HG03175 (cell line): ENCODE measurements around the gene COMP.
"Not testable (repeated sequence)": the region's sequence is repeated elsewhere in the genome, so short reads cannot be mapped to it uniquely, and the experiment has no call there.

ENCODE experiments used
- ATAC-seq: cut with Tn5 transposase; IDR thresholded peaks from one replicate; pipeline ENCODE4 v1.9.1; 2021; ENCODE audit warnings: mild to moderate bottlenecking, moderate library complexity; ENCODE audit not compliant: unreplicated experiment

The COMP gene

GRCh38 chr19:18749362-18750231 is 41.5 kb downstream of the COMP start:
- ATAC-seq, result no peak

- no peak for ATAC-seq
Measured at GRCh38 chr19:18746401-18747325, 44.4 kb downstream of the COMP start.

- ATAC-seq, result no peak
Measured at GRCh38 chr19:18745931-18746330, 45.2 kb downstream of the COMP start.

GRCh38 chr19:18745012-18745735 is 45.9 kb downstream of the COMP start:
- no peak for ATAC-seq

GRCh38 chr19:18743784-18744418 is 47.2 kb downstream of the COMP start:
- ATAC-seq, result no peak

GRCh38 chr19:18742838-18743783 is 48.0 kb downstream of the COMP start:
- ATAC-seq, result no peak

GRCh38 chr19:18742324-18742723 is 48.8 kb downstream of the COMP start:
- no peak for ATAC-seq

- no peak for ATAC-seq
Measured at GRCh38 chr19:18741124-18742121, 49.7 kb downstream of the COMP start.

- no peak for ATAC-seq
Measured at GRCh38 chr19:18738961-18739690, 52.0 kb downstream of the COMP start.

GRCh38 chr19:18737954-18738351 is 53.2 kb downstream of the COMP start:
- no peak for ATAC-seq

GRCh38 chr19:18737337-18737953 is 53.7 kb downstream of the COMP start:
- no peak for ATAC-seq

- no peak for ATAC-seq
Measured at GRCh38 chr19:18736415-18737336, 54.4 kb downstream of the COMP start.

- ATAC-seq, result no peak
Measured at GRCh38 chr19:18735752-18736151, 55.4 kb downstream of the COMP start.

- no peak for ATAC-seq
Measured at GRCh38 chr19:18735324-18735723, 55.8 kb downstream of the COMP start.

GRCh38 chr19:18733762-18734332 is 57.3 kb downstream of the COMP start:
- ATAC-seq, result not testable (repeated sequence)

GRCh38 chr19:18733196-18733647 is 57.9 kb downstream of the COMP start:
- no peak for ATAC-seq
